Mucosa of descending colon (tissue), 3 donors: ENCODE measurements around the gene SUSD5. TPM values are rescaled to one million over a fixed set of nuclear protein-coding genes. Genes with fewer than 3 reads are reported as not detected.

ENCODE experiments used
- ATAC-seq: fragments of 200-7000 bp; cut with Tn5 transposase; one replicate; pipeline ENCODE4 v1.9.1; 2020; ENCODE audit warnings: mild to moderate bottlenecking, moderate library complexity
- DNase-seq, 3 donors: peaks; one replicate each; pipeline ENCODE4 v3.0.0-alpha.2; 2020
- H3K36me3 ChIP-seq: fragments of 200-600 bp; one replicate; pipeline ENCODE4 v1.8.0; 2021; ENCODE audit warnings: low read depth, mild to moderate bottlenecking
- H3K4me1 ChIP-seq: fragments of 200-600 bp; one replicate; pipeline ENCODE4 v1.8.0; 2021; ENCODE audit warnings: low read depth, mild to moderate bottlenecking
- H3K4me3 ChIP-seq: fragments of 200-600 bp; one replicate; pipeline ENCODE4 v1.8.0; 2021; ENCODE audit warnings: mild to moderate bottlenecking
- H3K9me3 ChIP-seq: fragments of 200-600 bp; one replicate; pipeline ENCODE4 v1.8.0; 2021; ENCODE audit warnings: mild to moderate bottlenecking
- intact Hi-C, 2 donors: fragments of 100-400 bp; cut with DNase I in 1 of 2; cut with micrococcal nuclease in 1 of 2; formaldehyde crosslinking; loops; one replicate each; pipeline versions ENCODE4 v1.11.0 to v1.11.1; 2022; cut with DNase I, micrococcal nuclease
- total RNA-seq, 3 donors: library from RNA; stranded (reverse); fragmentation: NEBNext Ultra II Directional in 2 of 3; extraction: Animal tissue kit (Norgen Biotek cat#: 25700) in 2 of 3; gene quantifications; one replicate each; pipeline versions ENCODE4 v1.2.1 to v1.2.4, GENCODE V29; 2021 to 2023
- TF ChIP-seq, protein P1 (sequence below): fragments of 200-600 bp; IDR thresholded peaks from one replicate; pipeline ENCODE4 v1.8.0; 2022; ENCODE audit warnings: antibody characterized with exemption, mild to moderate bottlenecking
- donor health status: DM: no; HTN: no; CAD: no; lungs with moderate emphysema.
- donor health status: DM: no; HTN: no; CAD: no.
- donor health status: DM: no; HTN: yes; CAD: no.

Gene SUSD5
- total RNA-seq, 3 donors from 2014 or later = 0.20 to 1.8 (median 0.60) TPM

DNA sequence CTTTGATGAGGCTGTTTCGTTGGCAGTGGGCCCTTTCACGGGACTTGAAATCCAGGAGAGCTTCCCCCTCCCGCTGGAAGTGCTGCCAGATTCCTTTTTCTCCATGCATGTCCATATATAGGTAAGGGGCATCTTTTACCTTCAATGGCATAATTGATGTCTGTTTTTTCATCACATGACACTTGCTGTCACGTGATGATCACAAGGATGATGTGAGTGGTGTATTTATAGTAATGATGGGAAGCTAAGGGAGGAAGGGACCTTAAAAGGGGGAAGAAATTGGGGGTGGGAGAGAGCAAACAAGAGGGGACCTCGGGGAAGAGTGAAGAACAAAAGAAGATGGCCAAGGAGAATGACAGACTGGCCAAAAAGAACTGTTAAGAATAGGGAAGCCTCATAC is 11.3 kb upstream of the SUSD5 start:
- no peaks in the 10 kb centered on the region for H3K4me1 ChIP-seq
- H3K9me3 ChIP-seq = no peaks in the 10 kb centered on the region
- ATAC-seq = no peak
- no peak overlapping the region for H3K4me3 ChIP-seq
- TF ChIP-seq, protein P1, sequence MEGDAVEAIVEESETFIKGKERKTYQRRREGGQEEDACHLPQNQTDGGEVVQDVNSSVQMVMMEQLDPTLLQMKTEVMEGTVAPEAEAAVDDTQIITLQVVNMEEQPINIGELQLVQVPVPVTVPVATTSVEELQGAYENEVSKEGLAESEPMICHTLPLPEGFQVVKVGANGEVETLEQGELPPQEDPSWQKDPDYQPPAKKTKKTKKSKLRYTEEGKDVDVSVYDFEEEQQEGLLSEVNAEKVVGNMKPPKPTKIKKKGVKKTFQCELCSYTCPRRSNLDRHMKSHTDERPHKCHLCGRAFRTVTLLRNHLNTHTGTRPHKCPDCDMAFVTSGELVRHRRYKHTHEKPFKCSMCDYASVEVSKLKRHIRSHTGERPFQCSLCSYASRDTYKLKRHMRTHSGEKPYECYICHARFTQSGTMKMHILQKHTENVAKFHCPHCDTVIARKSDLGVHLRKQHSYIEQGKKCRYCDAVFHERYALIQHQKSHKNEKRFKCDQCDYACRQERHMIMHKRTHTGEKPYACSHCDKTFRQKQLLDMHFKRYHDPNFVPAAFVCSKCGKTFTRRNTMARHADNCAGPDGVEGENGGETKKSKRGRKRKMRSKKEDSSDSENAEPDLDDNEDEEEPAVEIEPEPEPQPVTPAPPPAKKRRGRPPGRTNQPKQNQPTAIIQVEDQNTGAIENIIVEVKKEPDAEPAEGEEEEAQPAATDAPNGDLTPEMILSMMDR = no peak
- no peaks in the 10 kb centered on the region for H3K36me3 ChIP-seq
- no peak for DNase-seq
- intact Hi-C loops = no loop called here

DNA sequence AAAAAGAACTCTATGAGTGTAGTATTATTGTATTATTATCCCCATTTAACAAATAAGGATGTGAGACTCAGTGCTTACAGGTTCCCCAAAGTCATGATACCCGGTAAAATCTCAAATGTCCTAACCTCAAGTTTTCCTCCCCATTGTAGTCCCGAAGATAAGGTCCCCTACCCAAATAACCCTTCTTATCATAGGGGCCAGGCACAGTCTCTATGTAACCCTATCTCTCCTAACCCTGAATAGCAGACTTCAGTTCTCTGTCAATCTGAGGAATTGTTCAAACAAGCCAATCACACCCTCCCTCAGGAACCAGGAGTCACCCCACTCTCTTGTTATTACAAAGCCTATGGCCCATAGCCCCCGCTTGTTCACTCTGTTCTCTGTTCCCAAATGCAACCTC is 10.5 kb upstream of the SUSD5 start:
- intact Hi-C loops = no loop called here
- Histone ChIP-seq H3K4me1 (no peaks in the 10 kb centered on the region), H3K9me3 (no peaks in the 10 kb centered on the region), H3K4me3 (no peak overlapping the region), H3K36me3 (no peaks in the 10 kb centered on the region)
- TF ChIP-seq, protein P1 = no peak
- DNase-seq (no peak), ATAC-seq (no peak)

DNA sequence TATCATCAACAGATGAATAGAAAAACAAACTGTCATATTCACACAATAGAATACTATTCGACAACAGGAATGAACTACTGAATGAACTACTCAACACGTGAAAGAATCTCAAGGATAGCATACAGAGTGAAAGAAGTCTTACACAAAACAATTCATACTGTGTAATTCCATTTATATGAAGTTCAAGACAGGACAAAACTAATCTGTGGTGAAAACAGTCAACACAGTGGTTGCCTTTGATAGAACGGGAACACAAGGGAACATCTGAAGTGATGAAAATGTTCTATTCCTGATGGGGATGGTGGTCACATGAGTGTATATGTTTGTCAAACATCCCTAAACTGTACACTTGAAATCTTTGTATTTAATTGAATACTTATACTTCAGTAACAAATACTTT is 2.6 kb upstream of the SUSD5 start:
- intact Hi-C loops = no loop called here
- TF ChIP-seq, protein P1 = no peak
- H3K36me3 ChIP-seq = no peaks in the 10 kb centered on the region
- ATAC-seq (no peak), DNase-seq (no peak)
- H3K9me3 ChIP-seq = no peaks in the 10 kb centered on the region
- peaks cover 8% of the 10 kb centered on the region for H3K4me1 ChIP-seq
- H3K4me3 ChIP-seq = no peak overlapping the region

DNA sequence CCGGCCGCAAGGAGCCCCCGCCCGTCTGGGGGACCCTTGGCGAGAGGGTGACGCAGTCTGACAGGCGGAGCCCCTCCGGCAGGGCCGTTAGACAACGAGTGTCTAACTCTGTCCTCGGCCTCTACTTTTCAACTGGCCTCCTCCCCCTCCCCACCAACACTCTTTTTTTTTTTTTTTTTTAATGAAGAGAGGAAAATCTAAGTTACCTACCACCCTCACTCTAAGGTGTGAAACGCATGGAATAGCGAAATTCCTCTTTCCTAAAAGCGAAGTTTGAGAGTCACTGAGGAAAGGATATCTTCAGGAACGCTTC is 521 bp upstream of the SUSD5 start:
- Histone ChIP-seq H3K4me1 (peaks cover 8% of the 10 kb centered on the region), H3K36me3 (no peaks in the 10 kb centered on the region), H3K9me3 (no peaks in the 10 kb centered on the region), H3K4me3 (no peak overlapping the region)
- TF ChIP-seq, protein P1 = no peak
- DNase-seq = no peak
- no peak for ATAC-seq
- intact Hi-C loops = no loop called here

DNA sequence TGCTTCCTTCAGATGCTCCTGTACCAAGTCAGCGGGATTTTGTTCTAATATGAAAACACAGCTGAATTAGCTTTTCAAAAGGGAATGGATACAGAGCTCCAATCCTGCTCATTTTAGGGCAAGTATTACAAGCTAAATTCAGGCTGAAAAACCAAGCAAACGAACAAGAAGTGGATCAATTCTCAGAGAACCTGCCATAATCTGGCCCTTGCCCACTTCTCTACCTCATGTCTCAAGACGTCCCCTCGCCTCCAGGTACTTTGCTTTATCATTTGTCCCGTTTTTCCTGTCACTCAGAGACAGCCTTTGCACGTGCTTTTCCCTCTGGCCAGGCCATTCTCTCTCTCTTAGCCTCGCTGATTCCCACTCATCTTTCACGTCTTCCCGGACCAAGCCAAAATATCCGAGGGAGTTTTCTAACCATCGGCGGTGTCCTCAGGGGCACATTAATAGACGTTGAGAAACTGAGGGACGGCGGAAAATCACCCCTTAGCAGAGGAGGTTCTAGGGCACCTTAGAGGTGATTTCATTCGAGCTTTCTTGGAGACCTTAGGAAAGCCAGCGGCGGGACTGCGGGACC is 654 bp downstream of the SUSD5 start:
- no peak for ATAC-seq
- Histone ChIP-seq H3K4me1 (peaks cover 8% of the 10 kb centered on the region), H3K36me3 (no peaks in the 10 kb centered on the region), H3K4me3 (no peak overlapping the region), H3K9me3 (no peaks in the 10 kb centered on the region)
- TF ChIP-seq, protein P1 = no peak
- no peak for DNase-seq
- intact Hi-C loops = no loop called here

DNA sequence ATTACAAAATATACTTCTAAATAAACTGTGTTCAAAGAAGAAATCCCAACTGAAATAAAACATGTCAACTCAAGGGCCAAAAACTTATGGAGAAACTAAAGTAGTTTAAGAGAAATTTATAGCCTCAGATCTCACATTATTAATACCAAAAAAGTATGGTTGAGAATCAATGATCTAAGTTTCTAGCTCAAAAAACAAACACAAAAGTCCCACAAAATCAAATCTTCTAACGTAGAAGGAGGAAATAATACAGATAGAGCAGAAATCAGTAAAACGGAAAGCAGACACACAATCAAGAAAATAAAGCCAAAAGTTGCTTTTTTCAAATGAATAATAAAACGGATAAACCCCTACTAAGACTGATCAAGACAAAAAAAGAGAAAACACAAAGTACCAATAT is 2.9 kb downstream of the SUSD5 start:
- Histone ChIP-seq H3K9me3 (no peaks in the 10 kb centered on the region), H3K4me3 (no peak overlapping the region), H3K36me3 (no peaks in the 10 kb centered on the region), H3K4me1 (peaks cover 8% of the 10 kb centered on the region)
- intact Hi-C loops = no loop called here
- ATAC-seq (no peak), DNase-seq (no peak)
- TF ChIP-seq, protein P1 = no peak
